ENCODE data around the gene SKAP2. TPM values are rescaled to one million over a fixed set of nuclear protein-coding genes. Genes with fewer than 3 reads are reported as not detected.

The SKAP2 gene
- total RNA-seq, 2 donors from 2014 or later = 3.3 to 3.4 TPM

DNA sequence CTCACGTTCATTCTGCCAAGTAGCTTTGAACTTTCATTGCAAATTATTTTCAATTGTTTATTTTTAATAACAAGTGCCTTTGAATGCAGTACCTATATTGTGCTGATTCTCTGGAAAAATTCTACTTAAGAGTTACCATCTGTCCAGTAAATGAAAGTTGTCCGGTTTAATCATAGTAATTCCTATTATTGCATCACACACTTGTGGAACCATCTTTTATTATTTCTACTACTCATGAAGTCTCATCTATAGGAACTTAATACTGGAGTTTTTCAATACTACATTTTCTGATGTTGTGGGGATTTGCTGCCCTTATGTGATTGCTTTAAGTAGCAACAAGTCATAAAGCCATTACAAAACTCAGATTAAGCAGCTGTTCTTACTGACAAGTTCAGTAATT, 16.5 kb upstream of the SKAP2 start:
- H3K4me3 Mint-ChIP-seq = no peak overlapping the region
- whole genome bisulfite sequencing, 2 experiments (ENCODE audit: insufficient coverage in 1 of 2, insufficient read length in 1 of 2) = 100% methylated on average over 2 of the region's 2 CpGs; no CpG with 5 or more reads in 1 of the 2 experiments

DNA sequence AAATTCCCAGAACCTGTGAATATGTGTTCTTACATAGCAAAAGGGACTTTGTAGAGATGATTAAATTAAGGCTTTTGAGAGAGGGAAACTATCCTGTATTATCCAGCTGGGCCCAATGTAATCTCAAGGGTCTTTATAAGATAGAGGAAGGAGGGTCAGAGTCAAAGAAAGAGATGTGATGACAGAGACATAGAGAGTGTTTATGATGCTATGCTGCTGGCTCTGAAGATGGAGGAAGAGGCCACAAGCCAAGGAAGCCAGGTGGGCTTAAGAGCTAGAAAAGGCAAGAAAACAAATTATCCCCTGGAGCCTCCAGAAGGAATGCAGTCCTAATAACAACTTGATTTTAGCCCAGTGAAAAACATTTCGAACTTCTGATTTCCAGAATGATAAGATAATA, 15.3 kb upstream of the SKAP2 start:
- 83 to 95% methylated on average over 1 of the region's 1 CpG for WGBS, 2 experiments (ENCODE audit: insufficient coverage in 1 of 2, insufficient read length in 1 of 2)
- Histone ChIP-seq H3K4me1 (ENCODE audit: control insufficient read depth, insufficient read depth, low read length) (no peaks in the 10 kb centered on the region), H3K36me3 (ENCODE audit: control insufficient read depth, insufficient read depth, low read length) (no peaks in the 10 kb centered on the region), H3K9me3 (ENCODE audit: control insufficient read depth, low read length) (peaks cover 2% of the 10 kb centered on the region), H3K9ac (ENCODE audit: extremely low read depth, low read length, poor library complexity, severe bottlenecking) (no peak overlapping the region), H3K27ac (ENCODE audit: low read depth, low read length) (no peak overlapping the region), H3K27me3 (ENCODE audit: control insufficient read depth, insufficient read depth, low read length, poor library complexity, severe bottlenecking) (no peaks in the 10 kb centered on the region), H3K4me3 (ENCODE audit: low read length) (no peak overlapping the region)
- DNase-seq = no peak
- Mint-ChIP-seq H3K36me3 (ENCODE audit: low read depth) (no peaks in the 10 kb centered on the region), H3K27ac (no peak overlapping the region), H3K4me1 (no peaks in the 10 kb centered on the region), H3K4me3 (no peak overlapping the region), H3K9me3 (no peaks in the 10 kb centered on the region), H3K27me3 (ENCODE audit: insufficient read depth) (no peaks in the 10 kb centered on the region)
- TF ChIP-seq, protein P1, sequence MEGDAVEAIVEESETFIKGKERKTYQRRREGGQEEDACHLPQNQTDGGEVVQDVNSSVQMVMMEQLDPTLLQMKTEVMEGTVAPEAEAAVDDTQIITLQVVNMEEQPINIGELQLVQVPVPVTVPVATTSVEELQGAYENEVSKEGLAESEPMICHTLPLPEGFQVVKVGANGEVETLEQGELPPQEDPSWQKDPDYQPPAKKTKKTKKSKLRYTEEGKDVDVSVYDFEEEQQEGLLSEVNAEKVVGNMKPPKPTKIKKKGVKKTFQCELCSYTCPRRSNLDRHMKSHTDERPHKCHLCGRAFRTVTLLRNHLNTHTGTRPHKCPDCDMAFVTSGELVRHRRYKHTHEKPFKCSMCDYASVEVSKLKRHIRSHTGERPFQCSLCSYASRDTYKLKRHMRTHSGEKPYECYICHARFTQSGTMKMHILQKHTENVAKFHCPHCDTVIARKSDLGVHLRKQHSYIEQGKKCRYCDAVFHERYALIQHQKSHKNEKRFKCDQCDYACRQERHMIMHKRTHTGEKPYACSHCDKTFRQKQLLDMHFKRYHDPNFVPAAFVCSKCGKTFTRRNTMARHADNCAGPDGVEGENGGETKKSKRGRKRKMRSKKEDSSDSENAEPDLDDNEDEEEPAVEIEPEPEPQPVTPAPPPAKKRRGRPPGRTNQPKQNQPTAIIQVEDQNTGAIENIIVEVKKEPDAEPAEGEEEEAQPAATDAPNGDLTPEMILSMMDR (conservative IDR thresholded peaks at IDR 0.05) = no peak

More for the DNA sequence above, 16.5 kb upstream of the SKAP2 start:
- Mint-ChIP-seq H3K4me1 (no peaks in the 10 kb centered on the region), H3K27ac (no peak overlapping the region), H3K27me3 (ENCODE audit: insufficient read depth) (no peaks in the 10 kb centered on the region), H3K9me3 (peaks cover 4% of the 10 kb centered on the region), H3K36me3 (ENCODE audit: low read depth) (no peaks in the 10 kb centered on the region)
- Histone ChIP-seq H3K27me3 (ENCODE audit: control insufficient read depth, insufficient read depth, low read length, poor library complexity, severe bottlenecking) (no peaks in the 10 kb centered on the region), H3K4me1 (ENCODE audit: control insufficient read depth, insufficient read depth, low read length) (no peaks in the 10 kb centered on the region), H3K4me3 (ENCODE audit: low read length) (no peak overlapping the region), H3K9me3 (ENCODE audit: control insufficient read depth, low read length) (peaks cover 5% of the 10 kb centered on the region), H3K36me3 (ENCODE audit: control insufficient read depth, insufficient read depth, low read length) (no peaks in the 10 kb centered on the region), H3K27ac (ENCODE audit: low read depth, low read length) (no peak overlapping the region), H3K9ac (ENCODE audit: extremely low read depth, low read length, poor library complexity, severe bottlenecking) (no peak overlapping the region)
- DNase-seq = no peak
- TF ChIP-seq, protein P1 (conservative IDR thresholded peaks at IDR 0.05) = no peak

DNA sequence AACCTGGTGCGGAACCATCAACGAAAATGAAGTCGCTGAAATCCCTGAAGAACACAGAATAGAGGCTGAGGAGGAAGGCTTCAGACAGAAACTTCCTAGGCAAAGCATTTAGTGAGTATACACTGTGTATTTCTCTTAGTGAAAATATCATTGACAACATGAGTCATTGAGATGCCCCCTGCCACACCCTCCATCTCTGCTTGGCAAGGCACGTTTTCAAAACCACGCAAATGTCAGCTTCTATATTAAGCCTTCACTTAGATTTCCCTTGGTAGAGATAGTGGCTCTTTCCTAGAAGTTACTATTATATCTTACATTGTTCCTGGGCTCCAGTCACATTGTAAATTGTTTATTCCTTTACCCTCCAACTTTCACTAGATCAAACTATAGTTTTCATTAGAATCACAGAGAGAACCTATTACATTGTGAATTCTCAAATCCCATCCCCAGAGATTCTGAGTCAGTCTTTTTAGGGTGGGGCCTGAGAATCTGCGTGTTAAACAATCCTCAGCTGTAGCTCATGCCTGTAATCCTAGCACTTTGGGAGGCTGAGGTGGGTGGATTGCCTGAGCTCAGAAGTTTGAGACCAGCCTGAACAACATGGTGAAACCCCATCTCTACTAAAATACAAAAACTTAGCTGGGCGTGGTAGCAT, 4.6 kb upstream of the SKAP2 start:
- Mint-ChIP-seq H3K27ac (no peak overlapping the region), H3K27me3 (ENCODE audit: insufficient read depth) (peaks cover 56% of the 10 kb centered on the region), H3K36me3 (ENCODE audit: low read depth) (no peaks in the 10 kb centered on the region), H3K4me3 (no peak overlapping the region), H3K4me1 (peaks cover 2% of the 10 kb centered on the region), H3K9me3 (no peaks in the 10 kb centered on the region)
- Histone ChIP-seq H3K9ac (ENCODE audit: extremely low read depth, low read length, poor library complexity, severe bottlenecking) (no peak overlapping the region), H3K4me3 (ENCODE audit: low read length) (no peak overlapping the region), H3K4me1 (ENCODE audit: control insufficient read depth, insufficient read depth, low read length) (no peaks in the 10 kb centered on the region), H3K27me3 (ENCODE audit: control insufficient read depth, insufficient read depth, low read length, poor library complexity, severe bottlenecking) (peaks cover 29% of the 10 kb centered on the region), H3K9me3 (ENCODE audit: control insufficient read depth, low read length) (no peaks in the 10 kb centered on the region), H3K36me3 (ENCODE audit: control insufficient read depth, insufficient read depth, low read length) (no peaks in the 10 kb centered on the region), H3K27ac (ENCODE audit: low read depth, low read length) (no peak overlapping the region)
- 90 to 100% methylated on average over 5 to 7 of the region's 7 CpGs for WGBS, 2 experiments (ENCODE audit: insufficient coverage in 1 of 2, insufficient read length in 1 of 2)
- DNase-seq = no peak
- TF ChIP-seq, protein P1 (conservative IDR thresholded peaks at IDR 0.05) = no peak

Data from endodermal cell (in vitro differentiated cells).